Measurements from ENCODE around the gene OFD1.

OFD1 gene

DNA sequence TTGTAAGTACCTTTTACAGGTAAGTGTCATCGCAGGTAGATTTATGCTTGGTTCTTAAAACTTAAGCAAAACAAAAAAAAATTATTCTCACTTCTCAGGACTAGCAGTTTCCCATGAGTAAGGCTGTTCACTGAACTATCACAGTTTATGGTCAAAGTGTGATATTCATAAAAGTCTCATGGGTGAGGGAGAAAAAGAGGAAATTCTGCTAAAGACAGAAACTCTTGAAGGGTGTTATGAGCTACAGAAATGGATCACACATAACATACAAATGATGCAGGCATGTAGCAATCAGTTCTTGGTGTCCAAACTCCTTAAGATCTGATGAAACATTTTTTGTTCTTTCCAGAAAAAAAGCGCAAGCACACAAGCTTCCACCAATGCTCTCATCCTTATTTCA lies 37.1 kb upstream of the OFD1 start:
- Histone ChIP-seq H3K9me3 (ENCODE audit: control insufficient read depth, insufficient read depth, low read depth, low read length) (no peaks in the 10 kb centered on the region), H3K4me3 (ENCODE audit: low read depth, low read length) (no peak overlapping the region), H3K36me3 (ENCODE audit: control insufficient read depth in 2 of 2, insufficient read depth in 1 of 2, low read length in 2 of 2) (peaks cover 6 to 8% of the 10 kb centered on the region in 2 experiments; a peak in 2 of 3 replicates), H3K4me1 (ENCODE audit: control insufficient read depth, insufficient read depth, low read length) (peaks cover 26% of the 10 kb centered on the region), H3K27ac (ENCODE audit: extremely low read depth, low read depth, low read length) (no peak overlapping the region)
- TF ChIP-seq PRDM6 (tag by site-specific recombination; IDR thresholded peaks at IDR 0.05), result 0 out of 2 replicates have a peak, but pooled peaks have one; percentile 28
- TF ChIP-seq ZNF114 (tag by site-specific recombination; IDR thresholded peaks at IDR 0.05), result no peak
- POLR2A ChIA-PET, result interaction anchor here (0.7 to 6.8 kb wide), 5 partner anchors 8 to 332 kb away, joined by 3 to 46 read pairs (median 8); partner anchors contain the start of genes GEMIN8, OFD1, RAB9A and TRAPPC2
- CTCF ChIA-PET, result interaction anchor here (0.8 to 1.8 kb wide), 5 partner anchors 10 to 51 kb away, joined by 3 to 5 read pairs (median 4); no protein-coding TSS in a partner anchor

GRCh38 chrX:13697976-13698375 lies 36.6 kb upstream of the OFD1 start:
- POLR2A ChIA-PET, result interaction anchor here (0.7 to 6.8 kb wide), 5 partner anchors 8 to 332 kb away, joined by 3 to 46 read pairs (median 8); partner anchors contain the start of genes GEMIN8, OFD1, RAB9A and TRAPPC2
- H3K4me1 ChIP-seq (ENCODE audit: control insufficient read depth, insufficient read depth, low read length), result peaks cover 21% of the 10 kb centered on the region
- no peak overlapping the region for H3K4me3 ChIP-seq (ENCODE audit: low read depth, low read length)
- H3K36me3 ChIP-seq (ENCODE audit: control insufficient read depth in 2 of 2, insufficient read depth in 1 of 2, low read length in 2 of 2), result peaks cover 8% of the 10 kb centered on the region in 2 experiments; a peak in 2 of 3 replicates
- CTCF ChIA-PET, result interaction anchor here (0.6 to 1.8 kb wide), 5 partner anchors 29 to 341 kb away, joined by 3 to 5 read pairs (median 4); no protein-coding TSS in a partner anchor
- no peak overlapping the region for H3K27ac ChIP-seq (ENCODE audit: extremely low read depth, low read depth, low read length)
- no peaks in the 10 kb centered on the region for H3K9me3 ChIP-seq (ENCODE audit: control insufficient read depth, insufficient read depth, low read depth, low read length)
- no peak for TF ChIP-seq ZNF558 (tag by site-specific recombination; IDR thresholded peaks at IDR 0.05)
- TF ChIP-seq IKZF3 (tag by site-specific recombination; IDR thresholded peaks at IDR 0.05), result no peak
- no peak for TF ChIP-seq ZNF555 (tag by site-specific recombination; conservative IDR thresholded peaks at IDR 0.05)
- TF ChIP-seq ZNF654 (tag by site-specific recombination; IDR thresholded peaks at IDR 0.05; ENCODE audit: low read depth), result no peak
- TF ChIP-seq ZNF837 (tag by site-specific recombination; IDR thresholded peaks at IDR 0.05), result no peak
- TF ChIP-seq ZNF169 (tag by site-specific recombination; IDR thresholded peaks at IDR 0.05), result no peak
- no peak for TF ChIP-seq ZNF112 (tag by site-specific recombination; IDR thresholded peaks at IDR 0.05)
- TF ChIP-seq KLF17 (tag by site-specific recombination; IDR thresholded peaks at IDR 0.05), result no peak
- no peak for TF ChIP-seq GLIS1 (tag by site-specific recombination; IDR thresholded peaks at IDR 0.05)
- TF ChIP-seq ZNF132 (tag by site-specific recombination; IDR thresholded peaks at IDR 0.05; ENCODE audit: borderline replicate concordance), result no peak

DNA sequence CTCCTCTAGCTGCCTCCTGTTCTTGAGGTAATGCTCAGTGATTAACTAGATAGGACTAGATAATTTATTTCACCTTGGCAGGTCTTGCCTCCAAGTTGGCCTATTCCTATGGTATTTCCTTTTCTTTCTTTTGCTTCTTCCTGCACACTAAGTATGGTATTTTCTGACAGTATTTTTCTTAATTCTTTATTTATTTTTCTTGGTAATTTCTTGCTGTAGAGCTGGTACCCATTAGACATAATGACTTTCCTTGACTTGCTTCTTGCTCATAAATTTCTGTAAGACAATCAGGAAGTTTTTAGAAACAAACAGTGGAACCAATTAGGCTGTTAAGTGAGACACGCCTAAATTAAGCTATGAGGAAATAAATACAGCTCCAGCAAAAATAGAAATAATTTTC lies 36.1 kb upstream of the OFD1 start:
- no peak overlapping the region for H3K4me3 ChIP-seq (ENCODE audit: low read depth, low read length)
- peaks cover 16% of the 10 kb centered on the region for H3K4me1 ChIP-seq (ENCODE audit: control insufficient read depth, insufficient read depth, low read length)
- no peak overlapping the region for H3K27ac ChIP-seq (ENCODE audit: extremely low read depth, low read depth, low read length)
- H3K36me3 ChIP-seq (ENCODE audit: control insufficient read depth in 2 of 2, insufficient read depth in 1 of 2, low read length in 2 of 2), result peaks cover 8% of the 10 kb centered on the region in 2 experiments; a peak in 2 of 3 replicates
- H3K9me3 ChIP-seq (ENCODE audit: control insufficient read depth, insufficient read depth, low read depth, low read length), result no peaks in the 10 kb centered on the region
- TF ChIP-seq FEZF1 (tag by site-specific recombination; IDR thresholded peaks at IDR 0.05) (peak; percentile 32; the same call in 1 of the 2 replicates), ZNF629 (tag by site-specific recombination; IDR thresholded peaks at IDR 0.05) (peak; percentile 47), ZNF518A (tag by site-specific recombination; conservative IDR thresholded peaks at IDR 0.05; ENCODE audit: low read depth) (no peak), OVOL3 (tag by site-specific recombination; IDR thresholded peaks at IDR 0.05) (no peak), OSR2 (tag by site-specific recombination; IDR thresholded peaks at IDR 0.05) (peak; percentile 60; the same call in 1 of the 2 replicates), ZNF571 (tag by site-specific recombination; IDR thresholded peaks at IDR 0.05) (no peak), ZNF596 (tag by site-specific recombination; IDR thresholded peaks at IDR 0.05) (no peak), KLF10 (tag by site-specific recombination; IDR thresholded peaks at IDR 0.05) (0 out of 2 replicates have a peak, but pooled peaks have one; percentile 24), EGR2 (tag by site-specific recombination; IDR thresholded peaks at IDR 0.05; ENCODE audit: low read depth) (no peak)
- TF ChIP-seq, protein P1, sequence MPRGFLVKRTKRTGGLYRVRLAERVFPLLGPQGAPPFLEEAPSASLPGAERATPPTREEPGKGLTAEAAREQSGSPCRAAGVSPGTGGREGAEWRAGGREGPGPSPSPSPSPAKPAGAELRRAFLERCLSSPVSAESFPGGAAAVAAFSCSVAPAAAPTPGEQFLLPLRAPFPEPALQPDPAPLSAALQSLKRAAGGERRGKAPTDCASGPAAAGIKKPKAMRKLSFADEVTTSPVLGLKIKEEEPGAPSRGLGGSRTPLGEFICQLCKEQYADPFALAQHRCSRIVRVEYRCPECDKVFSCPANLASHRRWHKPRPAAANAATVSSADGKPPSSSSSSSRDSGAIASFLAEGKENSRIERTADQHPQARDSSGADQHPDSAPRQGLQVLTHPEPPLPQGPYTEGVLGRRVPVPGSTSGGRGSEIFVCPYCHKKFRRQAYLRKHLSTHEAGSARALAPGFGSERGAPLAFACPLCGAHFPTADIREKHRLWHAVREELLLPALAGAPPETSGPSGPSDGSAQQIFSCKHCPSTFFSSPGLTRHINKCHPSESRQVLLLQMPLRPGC (tag by site-specific recombination; IDR thresholded peaks at IDR 0.05), result 0 out of 2 replicates have a peak, but pooled peaks have one; percentile 27
- CTCF ChIA-PET, result interaction anchor here (0.6 to 1.8 kb wide), 7 partner anchors 29 to 340 kb away, joined by 3 to 5 read pairs (median 4); no protein-coding TSS in a partner anchor
- POLR2A ChIA-PET, result interaction anchor here (0.9 to 2.3 kb wide), 4 partner anchors 9 to 331 kb away, joined by 3 to 9 read pairs (median 8); partner anchors contain the start of genes GEMIN8, OFD1, RAB9A and TRAPPC2
